ENCODE data around the gene ITPRIP.

DNA sequence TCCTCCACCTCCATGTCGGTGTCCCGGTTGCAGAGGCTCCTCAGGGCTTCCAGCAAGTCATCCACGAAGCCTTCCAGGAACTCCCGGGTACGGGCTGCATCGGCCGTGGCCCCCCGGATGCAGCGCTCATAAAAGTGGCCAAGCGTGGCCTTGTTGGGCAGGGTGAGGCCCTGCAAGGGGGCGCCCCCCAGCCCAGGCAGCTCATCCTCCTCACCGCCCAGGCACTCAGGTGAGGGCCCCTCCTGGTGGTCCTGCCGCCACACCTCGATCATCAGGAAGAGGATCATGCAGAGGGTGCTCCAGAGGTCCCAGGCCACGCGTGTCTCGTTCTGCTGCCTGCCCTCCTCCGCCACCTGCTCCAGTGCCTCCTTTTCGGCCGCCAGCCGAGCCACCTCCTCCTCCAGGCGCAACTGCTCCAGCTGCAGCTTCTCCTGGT lies 22.8 kb downstream of the ITPRIP start:
- TF ChIP-seq POLR2A (IDR thresholded peaks at IDR 0.05; ENCODE audit: low read depth, low read length): no peak
- TF ChIP-seq POLR2AphosphoS5 (IDR thresholded peaks at IDR 0.05; ENCODE audit: low read depth, low read length): no peak
- TF ChIP-seq TAF1 (IDR thresholded peaks at IDR 0.05; ENCODE audit: borderline replicate concordance, low read depth, low read length): no peak
